Activated CD4-positive, alpha-beta T cell treated with anti-CD3 and anti-CD28 coated beads, Interleukin-2, amount 50 U/mL, for 4 hours (primary cell): ENCODE measurements around the gene IL1A.

ENCODE experiments used
- DNase-seq, 2 experiments: peaks; one replicate each; pipeline ENCODE4 v3.0.0-alpha.2; 2020

IL1A gene

GRCh38 chr2:112817082-112817689 is 32.9 kb upstream of the IL1A start:
- DNase-seq = no peak

GRCh38 chr2:112814278-112814677 is 30.0 kb upstream of the IL1A start:
- no peak for DNase-seq

GRCh38 chr2:112813280-112813966 is 29.1 kb upstream of the IL1A start:
- no peak for DNase-seq

- DNase-seq = no peak
Observed at GRCh38 chr2:112812318-112813267, 28.3 kb upstream of the IL1A start.

- no peak for DNase-seq
Observed at GRCh38 chr2:112811841-112812306, 27.6 kb upstream of the IL1A start.

- DNase-seq = no peak
Observed at GRCh38 chr2:112811276-112811831, 27.1 kb upstream of the IL1A start.

- DNase-seq = no peak
Observed at GRCh38 chr2:112809112-112809511, 24.8 kb upstream of the IL1A start.

GRCh38 chr2:112807233-112807807 is 23.0 kb upstream of the IL1A start:
- no peak for DNase-seq

GRCh38 chr2:112805542-112805941 is 21.2 kb upstream of the IL1A start:
- no peak for DNase-seq

GRCh38 chr2:112803691-112804521 is 19.6 kb upstream of the IL1A start:
- DNase-seq = no peak

- no peak for DNase-seq
Observed at GRCh38 chr2:112800881-112801583, 16.7 kb upstream of the IL1A start.

GRCh38 chr2:112798979-112799975 is 15.0 kb upstream of the IL1A start:
- no peak for DNase-seq

GRCh38 chr2:112796486-112796885 is 12.2 kb upstream of the IL1A start:
- DNase-seq = no peak

- DNase-seq = no peak
Observed at GRCh38 chr2:112795774-112796173, 11.5 kb upstream of the IL1A start.

- DNase-seq = no peak
Observed at GRCh38 chr2:112794841-112795240, 10.5 kb upstream of the IL1A start.

GRCh38 chr2:112794131-112794733 is 9.9 kb upstream of the IL1A start:
- no peak for DNase-seq

- no peak for DNase-seq
Observed at GRCh38 chr2:112793449-112793978, 9.2 kb upstream of the IL1A start.

GRCh38 chr2:112792419-112792818 is 8.1 kb upstream of the IL1A start:
- no peak for DNase-seq

- DNase-seq = no peak
Observed at GRCh38 chr2:112791693-112792230, 7.5 kb upstream of the IL1A start.
